HG02759 (cell line): ENCODE data around the gene TEKTIP1.
"Not testable (repeated sequence)": the region's sequence is repeated elsewhere in the genome, so short reads cannot be mapped to it uniquely, and the experiment has no call there.

ENCODE experiments used
- ATAC-seq: cut with Tn5 transposase; IDR thresholded peaks from one replicate; pipeline ENCODE4 v1.9.1; 2021; ENCODE audit warnings: mild to moderate bottlenecking, moderate library complexity; ENCODE audit not compliant: unreplicated experiment

Gene TEKTIP1

GRCh38 chr19:3507371-3508120 lies 31.4 kb upstream of the TEKTIP1 start:
- ATAC-seq, result no peak

GRCh38 chr19:3508121-3508661 lies 30.8 kb upstream of the TEKTIP1 start:
- ATAC-seq, result not testable (repeated sequence)

GRCh38 chr19:3508771-3509535 lies 30.0 kb upstream of the TEKTIP1 start:
- no peak for ATAC-seq

GRCh38 chr19:3509566-3509989 lies 29.4 kb upstream of the TEKTIP1 start:
- no peak for ATAC-seq

GRCh38 chr19:3510727-3511126 lies 28.2 kb upstream of the TEKTIP1 start:
- no peak for ATAC-seq

GRCh38 chr19:3511506-3512251 lies 27.3 kb upstream of the TEKTIP1 start:
- no peak for ATAC-seq

- no peak for ATAC-seq
Observed at GRCh38 chr19:3512562-3513228, 26.3 kb upstream of the TEKTIP1 start.

GRCh38 chr19:3513229-3514140 lies 25.5 kb upstream of the TEKTIP1 start:
- ATAC-seq, result no peak

- ATAC-seq, result no peak
Observed at GRCh38 chr19:3514930-3515329, 24.0 kb upstream of the TEKTIP1 start.

GRCh38 chr19:3515891-3516422 lies 23.0 kb upstream of the TEKTIP1 start:
- no peak for ATAC-seq

- no peak for ATAC-seq
Observed at GRCh38 chr19:3516675-3517207, 22.2 kb upstream of the TEKTIP1 start.

- no peak for ATAC-seq
Observed at GRCh38 chr19:3517638-3518037, 21.3 kb upstream of the TEKTIP1 start.

GRCh38 chr19:3518255-3518654 lies 20.7 kb upstream of the TEKTIP1 start:
- no peak for ATAC-seq

- no peak for ATAC-seq
Observed at GRCh38 chr19:3518659-3519058, 20.3 kb upstream of the TEKTIP1 start.

- no peak for ATAC-seq
Observed at GRCh38 chr19:3519126-3519525, 19.8 kb upstream of the TEKTIP1 start.

- ATAC-seq, result no peak
Observed at GRCh38 chr19:3520166-3521103, 18.5 kb upstream of the TEKTIP1 start.

- no peak for ATAC-seq
Observed at GRCh38 chr19:3521104-3521445, 17.9 kb upstream of the TEKTIP1 start.
